OCI-LY1 (cell line): ENCODE measurements around the gene ZNF771.

ENCODE experiments used
- H2AFZ ChIP-seq: fragments of 200-600 bp; sonication (generic), shearing (Covaris generic); 2 replicates; pipeline ENCODE4 v1.6.0; 2014; ENCODE audit warnings: antibody characterized with exemption, mild to moderate bottlenecking, low read length
- H3F3A ChIP-seq: fragments of 200-600 bp; sonication (generic), shearing (Covaris generic); 2 replicates; pipeline ENCODE4 v1.6.0; 2014; ENCODE audit warnings: mild to moderate bottlenecking, antibody characterized with exemption, low read length, moderate library complexity; ENCODE audit not compliant: insufficient read depth
- H3K27ac ChIP-seq: fragments of 200-600 bp; sonication (generic); 2 replicates; pipeline ENCODE4 v1.5.1; 2014; ENCODE audit warnings: low read length, mixed run types, mild to moderate bottlenecking, low read depth; ENCODE audit not compliant: poor library complexity, severe bottlenecking
- H3K27me3 ChIP-seq: fragments of 200-600 bp; sonication (generic); 2 replicates; pipeline ENCODE4 v1.6.0; 2014; ENCODE audit warnings: antibody characterized with exemption, mild to moderate bottlenecking, low read length, moderate library complexity; ENCODE audit not compliant: insufficient read depth
- H3K36me3 ChIP-seq: fragments of 200-600 bp; sonication (generic); 2 replicates; pipeline ENCODE4 v1.6.1; 2014; ENCODE audit warnings: mild to moderate bottlenecking, antibody characterized with exemption, low read length, moderate library complexity, mixed read lengths; ENCODE audit not compliant: insufficient read depth
- H3K4me1 ChIP-seq: fragments of 200-600 bp; sonication (generic); 2 replicates; pipeline ENCODE4 v1.5.1; 2014; ENCODE audit warnings: mild to moderate bottlenecking, low read length, moderate library complexity; ENCODE audit not compliant: insufficient read depth, severe bottlenecking
- H3K4me2 ChIP-seq: fragments of 200-600 bp; sonication (generic), shearing (Covaris generic); 2 replicates; pipeline ENCODE4 v1.6.1; 2014; ENCODE audit warnings: low read length
- H3K4me3 ChIP-seq: fragments of 200-600 bp; sonication (generic); 2 replicates; pipeline ENCODE4 v1.5.1; 2014; ENCODE audit warnings: low read length, low read depth, mild to moderate bottlenecking, mixed read lengths; ENCODE audit not compliant: poor library complexity, severe bottlenecking
- H3K79me2 ChIP-seq: fragments of 200-600 bp; shearing (Covaris generic); 2 replicates; pipeline ENCODE4 v1.6.1; 2016; ENCODE audit warnings: mixed run types, low read length, mixed read lengths; ENCODE audit not compliant: insufficient read depth
- H3K9ac ChIP-seq: fragments of 200-600 bp; sonication (generic), shearing (Covaris generic); 2 replicates; pipeline ENCODE4 v1.6.1; 2014; ENCODE audit warnings: mild to moderate bottlenecking, low read length, mixed read lengths
- H3K9me2 ChIP-seq: fragments of 200-600 bp; sonication (generic), shearing (Covaris generic); 2 replicates; pipeline ENCODE4 v1.6.1; 2014; ENCODE audit warnings: low read depth, mild to moderate bottlenecking, low read length, mixed read lengths
- H3K9me3 ChIP-seq: fragments of 200-600 bp; shearing (Covaris generic); 2 replicates; pipeline ENCODE4 v1.6.1; 2014; ENCODE audit warnings: low read length, mixed read lengths
- H4K20me1 ChIP-seq: fragments of 200-600 bp; sonication (generic), shearing (Covaris generic); 2 replicates; pipeline ENCODE4 v1.6.0; 2016; ENCODE audit warnings: mild to moderate bottlenecking, low read length; ENCODE audit not compliant: insufficient read depth
- EZH2 ChIP-seq: fragments of 200-600 bp; sonication (generic), shearing (Covaris generic); IDR thresholded peaks from 2 replicates; pipeline ENCODE4 v1.8.0; 2017; ENCODE audit warnings: borderline replicate concordance, mixed run types, mild to moderate bottlenecking, antibody characterized with exemption, low read length, moderate library complexity, mixed read lengths
- TF ChIP-seq, protein P1 (sequence below): fragments of 200-600 bp; sonication (generic), shearing (Covaris generic); IDR thresholded peaks from 2 replicates; pipeline ENCODE4 v1.5.1; 2017; ENCODE audit warnings: mild to moderate bottlenecking, antibody characterized with exemption, low read length, moderate library complexity, mixed read lengths

ZNF771 gene

DNA sequence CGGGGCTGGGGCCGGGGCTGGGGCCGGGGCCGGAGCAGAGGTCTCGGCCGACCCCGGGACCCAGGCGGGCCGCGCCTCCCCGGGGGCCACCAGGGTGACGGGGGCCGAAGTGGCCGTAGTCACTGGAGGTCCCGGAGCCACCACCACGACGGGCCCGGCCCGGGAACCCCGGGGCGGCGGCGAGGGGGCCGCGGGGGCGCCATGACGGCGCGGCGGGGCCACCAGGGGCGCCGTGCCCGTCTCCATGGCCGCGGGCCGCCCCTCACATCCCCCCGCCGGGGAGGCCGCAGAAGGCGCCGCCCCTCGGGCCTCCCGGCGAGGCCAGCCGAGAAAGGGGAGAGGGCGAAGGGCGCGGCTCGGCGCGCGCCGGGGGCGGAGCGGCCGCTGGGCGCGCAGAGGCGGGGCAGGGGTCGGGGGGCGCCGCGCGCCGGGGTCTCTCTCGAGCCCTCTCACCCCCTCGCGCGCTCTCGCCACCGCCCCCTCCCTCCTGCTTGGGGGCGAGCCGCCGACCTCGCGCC lies 37.4 kb upstream of the ZNF771 start:
- H3K27ac ChIP-seq = peak overlapping the region; percentile 45
- no peaks in the 10 kb centered on the region for H3K27me3 ChIP-seq
- no peaks in the 10 kb centered on the region for H3F3A ChIP-seq
- no peaks in the 10 kb centered on the region for H4K20me1 ChIP-seq
- peak overlapping the region; percentile 89 for H3K4me2 ChIP-seq
- H3K79me2 ChIP-seq = peaks cover 33% of the 10 kb centered on the region
- H3K36me3 ChIP-seq = peaks cover 20% of the 10 kb centered on the region; the same call in 1 of the 2 replicates
- peak overlapping the region; percentile 97 for H3K4me3 ChIP-seq
- no peak for TF ChIP-seq EZH2
- TF ChIP-seq, protein P1, sequence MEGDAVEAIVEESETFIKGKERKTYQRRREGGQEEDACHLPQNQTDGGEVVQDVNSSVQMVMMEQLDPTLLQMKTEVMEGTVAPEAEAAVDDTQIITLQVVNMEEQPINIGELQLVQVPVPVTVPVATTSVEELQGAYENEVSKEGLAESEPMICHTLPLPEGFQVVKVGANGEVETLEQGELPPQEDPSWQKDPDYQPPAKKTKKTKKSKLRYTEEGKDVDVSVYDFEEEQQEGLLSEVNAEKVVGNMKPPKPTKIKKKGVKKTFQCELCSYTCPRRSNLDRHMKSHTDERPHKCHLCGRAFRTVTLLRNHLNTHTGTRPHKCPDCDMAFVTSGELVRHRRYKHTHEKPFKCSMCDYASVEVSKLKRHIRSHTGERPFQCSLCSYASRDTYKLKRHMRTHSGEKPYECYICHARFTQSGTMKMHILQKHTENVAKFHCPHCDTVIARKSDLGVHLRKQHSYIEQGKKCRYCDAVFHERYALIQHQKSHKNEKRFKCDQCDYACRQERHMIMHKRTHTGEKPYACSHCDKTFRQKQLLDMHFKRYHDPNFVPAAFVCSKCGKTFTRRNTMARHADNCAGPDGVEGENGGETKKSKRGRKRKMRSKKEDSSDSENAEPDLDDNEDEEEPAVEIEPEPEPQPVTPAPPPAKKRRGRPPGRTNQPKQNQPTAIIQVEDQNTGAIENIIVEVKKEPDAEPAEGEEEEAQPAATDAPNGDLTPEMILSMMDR = no peak
- no peak overlapping the region for H2AFZ ChIP-seq
- peaks cover 42% of the 10 kb centered on the region for H3K4me1 ChIP-seq
- H3K9me2 ChIP-seq = no peaks in the 10 kb centered on the region
- no peaks in the 10 kb centered on the region for H3K9me3 ChIP-seq
- peak overlapping the region; percentile 89 for H3K9ac ChIP-seq

DNA sequence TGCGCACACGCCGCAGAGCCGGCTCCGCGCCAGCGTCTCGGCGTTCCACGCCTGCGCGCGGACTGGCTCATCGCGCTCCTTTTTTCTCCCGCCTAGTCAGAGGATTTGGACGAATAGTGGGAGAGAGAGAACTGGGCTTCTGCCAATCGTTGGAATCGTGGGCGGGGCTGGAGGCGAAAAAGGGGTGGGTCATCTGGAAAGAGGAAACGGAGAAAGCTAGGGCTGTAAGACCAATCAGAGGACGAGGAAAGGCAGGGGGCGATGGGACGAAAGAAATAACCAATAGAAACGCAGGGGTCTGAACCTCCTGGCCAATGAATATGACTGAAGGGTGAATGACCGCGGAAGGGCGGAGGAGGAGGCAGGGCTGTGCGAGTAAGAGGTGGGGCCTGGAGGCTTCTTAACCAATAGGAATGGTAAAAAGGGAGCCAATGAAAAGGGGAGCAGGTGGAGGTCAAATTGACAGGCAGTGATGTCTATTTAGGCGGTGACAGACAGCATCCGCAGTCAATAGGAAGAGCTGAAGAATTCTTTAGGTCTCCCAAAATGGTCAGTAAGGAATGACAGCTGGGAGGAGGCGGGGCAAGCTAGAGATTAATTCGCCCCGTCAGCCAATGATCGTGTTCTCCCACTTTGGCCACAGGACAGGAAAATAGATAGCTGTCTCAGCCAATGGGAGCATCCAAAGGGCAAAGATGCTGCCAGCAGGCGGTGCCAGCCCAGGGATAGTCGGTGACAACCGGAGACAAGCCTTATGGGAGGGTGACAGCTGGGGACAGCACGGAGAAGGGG lies 36.8 kb upstream of the ZNF771 start, which contains the start of gene TBC1D10B:
Gene TBC1D10B (minus strand): TSS at position 39 of the 792 bp plus-strand sequence. CDS start 311 bp downstream, outside the sequence.
- TF ChIP-seq, protein P1 = no peak
- TF ChIP-seq EZH2 = no peak

DNA sequence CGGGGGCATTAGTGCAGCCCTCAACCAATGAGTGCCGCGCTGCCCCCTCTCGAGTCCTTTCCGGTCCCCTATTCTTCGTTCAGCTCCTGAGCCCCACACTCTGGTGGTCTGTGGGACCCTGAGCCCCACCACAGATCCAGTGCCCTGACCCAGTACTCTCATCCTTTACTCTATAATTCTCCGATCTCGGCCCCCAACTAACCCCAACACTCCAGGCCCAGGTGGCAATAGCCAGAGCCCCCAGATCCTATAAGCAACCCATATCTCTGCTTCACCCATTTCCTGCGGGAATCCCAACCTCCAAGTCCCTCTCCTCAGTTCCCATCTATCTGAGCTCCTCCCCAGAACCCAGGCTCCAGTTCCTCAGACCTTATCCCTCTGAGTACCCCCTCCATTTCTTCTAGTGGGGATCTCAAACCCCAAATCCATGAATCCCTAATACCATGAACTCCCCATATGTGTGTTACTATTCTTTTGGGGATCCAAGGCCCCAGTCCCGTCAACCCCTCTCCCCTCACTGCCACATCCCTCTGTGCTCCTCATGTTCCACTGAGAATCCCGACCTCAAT lies 36.1 kb upstream of the ZNF771 start:
- Histone ChIP-seq H3K9ac (peak overlapping the region; percentile 79), H4K20me1 (no peaks in the 10 kb centered on the region), H3K27me3 (no peaks in the 10 kb centered on the region), H3K9me2 (no peaks in the 10 kb centered on the region), H3K4me1 (peaks cover 42% of the 10 kb centered on the region), H3F3A (no peaks in the 10 kb centered on the region), H3K36me3 (peaks cover 11% of the 10 kb centered on the region; the same call in 1 of the 2 replicates), H3K4me2 (peak overlapping the region; percentile 87), H2AFZ (no peak overlapping the region), H3K9me3 (no peaks in the 10 kb centered on the region), H3K79me2 (peaks cover 33% of the 10 kb centered on the region), H3K27ac (peak overlapping the region; percentile 76), H3K4me3 (peak overlapping the region; percentile 59)
- TF ChIP-seq EZH2 = no peak

More for the DNA sequence above, 36.8 kb upstream of the ZNF771 start, which contains the start of gene TBC1D10B:
- peaks cover 42% of the 10 kb centered on the region for H3K4me1 ChIP-seq
- peaks cover 14% of the 10 kb centered on the region; the same call in 1 of the 2 replicates for H3K36me3 ChIP-seq
- no peaks in the 10 kb centered on the region for H3K9me3 ChIP-seq
- H2AFZ ChIP-seq = no peak within 1 kb of the TSS
- H3K4me3 ChIP-seq = peak within 1 kb of the TSS; percentile 97
- H3K79me2 ChIP-seq = peaks cover 33% of the 10 kb centered on the region
- H4K20me1 ChIP-seq = no peaks in the 10 kb centered on the region
- H3F3A ChIP-seq = no peaks in the 10 kb centered on the region
- peak within 1 kb of the TSS; percentile 89 for H3K4me2 ChIP-seq
- peak within 1 kb of the TSS; percentile 76 for H3K27ac ChIP-seq
- no peaks in the 10 kb centered on the region for H3K27me3 ChIP-seq
- H3K9me2 ChIP-seq = no peaks in the 10 kb centered on the region
- H3K9ac ChIP-seq = peak within 1 kb of the TSS; percentile 89
